A673 (cell line): ENCODE data around the gene ZNF385B. TPM values are rescaled to one million over a fixed set of nuclear protein-coding genes. Genes with fewer than 3 reads are reported as not detected.

Experiments
- BruUV-seq: library from RNA; stranded (reverse); fragments of 400-500 nt; replicated peaks from 2 replicates; lab custom pipeline; 2021; lab: Mats Ljungman, UMichigan
- CTCF ChIA-PET: fragments of 300-600 bp; sonication (Branson Sonifier 250); formaldehyde crosslinking; loops from one replicate; lab custom pipeline; 2022; ENCODE audit warnings: antibody characterized with exemption; lab: Charles Lee
- POLR2A ChIA-PET: fragments of 300-600 bp; sonication (Branson Sonifier 250); formaldehyde crosslinking; loops from one replicate; lab custom pipeline; 2022; ENCODE audit warnings: antibody characterized with exemption; ENCODE audit not compliant: low non-redundant PET; lab: Charles Lee
- DNase-seq: peaks from one replicate; pipeline ENCODE4 v3.0.0-alpha.2; 2015; ENCODE audit warnings: low spot score
- H3K27ac ChIP-seq: fragments of 200-600 bp; sonication (generic); 2 replicates; pipeline ENCODE4 v1.5.1; 2016; ENCODE audit warnings: mixed run types, low read depth, mild to moderate bottlenecking, mixed read lengths, antibody characterized with exemption, low read length; ENCODE audit not compliant: poor library complexity, severe bottlenecking
- H3K27me3 ChIP-seq: fragments of 200-600 bp; sonication (generic); replicated peaks from 2 replicates; pipeline ENCODE4 v1.6.1; 2017; ENCODE audit warnings: mixed run types, low read depth, mild to moderate bottlenecking, mixed read lengths, antibody characterized with exemption, low read length; ENCODE audit not compliant: insufficient read depth, poor library complexity
- H3K36me3 ChIP-seq: fragments of 200-600 bp; sonication (generic); 2 replicates; pipeline ENCODE4 v1.6.1; 2016; ENCODE audit warnings: mixed run types, mild to moderate bottlenecking, mixed read lengths, antibody characterized with exemption, low read length; ENCODE audit not compliant: insufficient read depth, poor library complexity, severe bottlenecking
- H3K4me1 ChIP-seq: fragments of 200-600 bp; sonication (generic); 2 replicates; pipeline ENCODE4 v1.6.1; 2017; ENCODE audit warnings: mixed run types, mild to moderate bottlenecking, mixed read lengths, antibody characterized with exemption, low read length; ENCODE audit not compliant: insufficient read depth, poor library complexity, severe bottlenecking
- H3K4me3 ChIP-seq: fragments of 200-600 bp; sonication (generic); 2 replicates; pipeline ENCODE4 v1.5.1; 2016; ENCODE audit warnings: low read depth, mixed run types, mild to moderate bottlenecking, mixed read lengths, low read length; ENCODE audit not compliant: poor library complexity, severe bottlenecking
- H3K9me3 ChIP-seq: fragments of 200-600 bp; sonication (generic); 2 replicates; pipeline ENCODE4 v1.6.1; 2016; ENCODE audit warnings: mixed run types, low read depth, mild to moderate bottlenecking, mixed read lengths, antibody characterized with exemption, low read length; ENCODE audit not compliant: poor library complexity, severe bottlenecking
- CTCF ChIP-seq: fragments of 300-800, 200-600 bp; sonication (generic); conservative IDR thresholded peaks from 2 replicates; pipeline ENCODE4 v1.5.1; 2017; ENCODE audit warnings: low read depth, mild to moderate bottlenecking, antibody characterized with exemption, low read length, moderate library complexity, mixed read lengths
- EZH2 ChIP-seq: fragments of 200-600 bp; sonication (generic); IDR thresholded peaks from 2 replicates; pipeline ENCODE4 v1.6.1; 2017; ENCODE audit warnings: borderline replicate concordance, low read depth, mild to moderate bottlenecking, mixed read lengths, antibody characterized with exemption, low read length; ENCODE audit not compliant: poor library complexity, severe bottlenecking
- intact Hi-C: fragments of 100-400 bp; cut with micrococcal nuclease; formaldehyde crosslinking; loops from one replicate; pipeline ENCODE4 v1.10.0; 2022; ENCODE audit not compliant: unreplicated experiment
- total RNA-seq: library from RNA; stranded (reverse); gene quantifications from 2 replicates; pipeline ENCODE4 v1.2.3, GENCODE V29; 2021

Gene ZNF385B
- total RNA-seq, 1 experiment from 2014 or later, result not detected

GRCh38 chr2:179571721-179572120 is 289.7 kb downstream of the ZNF385B start:
- no peak for DNase-seq
- Histone ChIP-seq H3K27ac (no peak overlapping the region), H3K4me3 (no peak overlapping the region), H3K36me3 (no peaks in the 10 kb centered on the region), H3K27me3 (no peaks in the 10 kb centered on the region), H3K9me3 (no peaks in the 10 kb centered on the region), H3K4me1 (no peaks in the 10 kb centered on the region)
- TF ChIP-seq CTCF, result no peak
- TF ChIP-seq EZH2, result no peak
- BruUV-seq, result no TSS peak
- POLR2A ChIA-PET, result no interaction called here
- intact Hi-C loops, result no loop called here
- CTCF ChIA-PET, result no interaction called here

GRCh38 chr2:179571252-179571651 is 290.2 kb downstream of the ZNF385B start:
- H3K4me1 ChIP-seq, result no peaks in the 10 kb centered on the region
- no TSS peak for BruUV-seq
- no peak overlapping the region for H3K27ac ChIP-seq
- POLR2A ChIA-PET, result no interaction called here
- no peaks in the 10 kb centered on the region for H3K36me3 ChIP-seq
- no peak for DNase-seq
- no peak overlapping the region for H3K4me3 ChIP-seq
- intact Hi-C loops, result no loop called here
- TF ChIP-seq EZH2, result no peak
- H3K27me3 ChIP-seq, result no peaks in the 10 kb centered on the region
- CTCF ChIA-PET, result no interaction called here
- no peaks in the 10 kb centered on the region for H3K9me3 ChIP-seq

GRCh38 chr2:179569831-179570233 is 291.6 kb downstream of the ZNF385B start:
- no peak for TF ChIP-seq CTCF
- TF ChIP-seq EZH2, result no peak
- intact Hi-C loops, result no loop called here
- BruUV-seq, result no TSS peak
- no peaks in the 10 kb centered on the region for H3K9me3 ChIP-seq
- ChIA-PET CTCF (no interaction called here), POLR2A (no interaction called here)
- no peak for DNase-seq
- H3K36me3 ChIP-seq, result no peaks in the 10 kb centered on the region
- no peaks in the 10 kb centered on the region for H3K4me1 ChIP-seq
- no peak overlapping the region for H3K4me3 ChIP-seq
- H3K27me3 ChIP-seq, result no peaks in the 10 kb centered on the region
- H3K27ac ChIP-seq, result no peak overlapping the region

GRCh38 chr2:179565807-179566206 is 295.6 kb downstream of the ZNF385B start:
- Histone ChIP-seq H3K9me3 (no peaks in the 10 kb centered on the region), H3K4me1 (no peaks in the 10 kb centered on the region), H3K27ac (no peak overlapping the region), H3K4me3 (no peak overlapping the region), H3K36me3 (no peaks in the 10 kb centered on the region), H3K27me3 (no peaks in the 10 kb centered on the region)
- intact Hi-C loops, result no loop called here
- POLR2A ChIA-PET, result no interaction called here
- no TSS peak for BruUV-seq
- CTCF ChIA-PET, result no interaction called here
- DNase-seq, result no peak
- TF ChIP-seq CTCF (no peak), EZH2 (no peak)
